Astrocyte (in vitro differentiated cells and primary cell): ENCODE data around the gene CES2.

Source experiments
- CTCF ChIP-seq: IDR thresholded peaks from 2 replicates; pipeline ENCODE4 v1.5.1; 2011; ENCODE audit warnings: low read depth, mild to moderate bottlenecking, inconsistent platforms, low read length, moderate library complexity; ENCODE audit not compliant: insufficient read depth
- EZH2 ChIP-seq: IDR thresholded peaks from 2 replicates; pipeline ENCODE4 v1.6.1; 2012; ENCODE audit warnings: mild to moderate bottlenecking, low read length, inconsistent platforms; ENCODE audit not compliant: insufficient read depth

- TF ChIP-seq CTCF, result no peak
- no peak for TF ChIP-seq EZH2
Observed at GRCh38 chr16:66959704-66960161, 24.4 kb downstream of the CES2 start.
